ENCODE measurements around the gene DDHD1.

DNA sequence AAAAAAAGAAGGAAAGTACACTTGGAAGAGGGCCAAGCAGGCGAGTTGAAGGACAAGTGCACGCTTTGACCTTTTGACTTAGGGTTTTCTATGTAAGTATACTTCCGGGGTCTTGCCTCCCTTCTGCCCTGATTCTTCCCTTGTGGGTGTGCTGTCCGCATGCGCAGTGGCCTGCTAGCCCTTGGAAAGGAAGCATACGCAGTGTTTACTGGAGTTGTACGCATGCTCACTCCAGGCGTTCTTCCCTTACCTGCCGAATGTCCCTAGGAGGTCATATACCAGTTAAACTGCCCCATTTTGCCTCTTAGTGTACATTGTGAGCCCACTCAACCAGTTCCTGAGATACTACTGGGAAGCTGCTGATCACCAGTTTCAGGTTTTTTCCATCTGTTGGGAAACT lies 15.7 kb upstream of the DDHD1 start:
- TF ChIP-seq, protein P1, sequence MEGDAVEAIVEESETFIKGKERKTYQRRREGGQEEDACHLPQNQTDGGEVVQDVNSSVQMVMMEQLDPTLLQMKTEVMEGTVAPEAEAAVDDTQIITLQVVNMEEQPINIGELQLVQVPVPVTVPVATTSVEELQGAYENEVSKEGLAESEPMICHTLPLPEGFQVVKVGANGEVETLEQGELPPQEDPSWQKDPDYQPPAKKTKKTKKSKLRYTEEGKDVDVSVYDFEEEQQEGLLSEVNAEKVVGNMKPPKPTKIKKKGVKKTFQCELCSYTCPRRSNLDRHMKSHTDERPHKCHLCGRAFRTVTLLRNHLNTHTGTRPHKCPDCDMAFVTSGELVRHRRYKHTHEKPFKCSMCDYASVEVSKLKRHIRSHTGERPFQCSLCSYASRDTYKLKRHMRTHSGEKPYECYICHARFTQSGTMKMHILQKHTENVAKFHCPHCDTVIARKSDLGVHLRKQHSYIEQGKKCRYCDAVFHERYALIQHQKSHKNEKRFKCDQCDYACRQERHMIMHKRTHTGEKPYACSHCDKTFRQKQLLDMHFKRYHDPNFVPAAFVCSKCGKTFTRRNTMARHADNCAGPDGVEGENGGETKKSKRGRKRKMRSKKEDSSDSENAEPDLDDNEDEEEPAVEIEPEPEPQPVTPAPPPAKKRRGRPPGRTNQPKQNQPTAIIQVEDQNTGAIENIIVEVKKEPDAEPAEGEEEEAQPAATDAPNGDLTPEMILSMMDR (IDR thresholded peaks at IDR 0.05): no peak
- no peak for TF ChIP-seq POLR2A (IDR thresholded peaks at IDR 0.05)

All from prostate gland (tissue), 2 donors.